Cardiac fibroblast (primary cell): ENCODE measurements around the gene DDX25.

Source experiments
- DNase-seq, 2 donors: peaks; one replicate each; pipeline versions ENCODE4 v3.0.0 to v3.0.0-alpha.2; 2010; ENCODE audit warnings: low read depth in 2 of 2
- H3K4me3 ChIP-seq, 2 donors: replicated peaks in 1 of 2; 1 replicate in 1 of 2; 2 replicates in 1 of 2; pipeline ENCODE4 v1.5.1; 2011; ENCODE audit warnings: low read depth in 2 of 2, low read length in 2 of 2, mild to moderate bottlenecking in 2 of 2, moderate library complexity in 1 of 2
- TF ChIP-seq, protein P1 (sequence below): IDR thresholded peaks from one replicate; pipeline ENCODE4 v1.5.1; 2011; ENCODE audit warnings: low read depth, mild to moderate bottlenecking, low read length, inconsistent platforms

Gene DDX25

DNA sequence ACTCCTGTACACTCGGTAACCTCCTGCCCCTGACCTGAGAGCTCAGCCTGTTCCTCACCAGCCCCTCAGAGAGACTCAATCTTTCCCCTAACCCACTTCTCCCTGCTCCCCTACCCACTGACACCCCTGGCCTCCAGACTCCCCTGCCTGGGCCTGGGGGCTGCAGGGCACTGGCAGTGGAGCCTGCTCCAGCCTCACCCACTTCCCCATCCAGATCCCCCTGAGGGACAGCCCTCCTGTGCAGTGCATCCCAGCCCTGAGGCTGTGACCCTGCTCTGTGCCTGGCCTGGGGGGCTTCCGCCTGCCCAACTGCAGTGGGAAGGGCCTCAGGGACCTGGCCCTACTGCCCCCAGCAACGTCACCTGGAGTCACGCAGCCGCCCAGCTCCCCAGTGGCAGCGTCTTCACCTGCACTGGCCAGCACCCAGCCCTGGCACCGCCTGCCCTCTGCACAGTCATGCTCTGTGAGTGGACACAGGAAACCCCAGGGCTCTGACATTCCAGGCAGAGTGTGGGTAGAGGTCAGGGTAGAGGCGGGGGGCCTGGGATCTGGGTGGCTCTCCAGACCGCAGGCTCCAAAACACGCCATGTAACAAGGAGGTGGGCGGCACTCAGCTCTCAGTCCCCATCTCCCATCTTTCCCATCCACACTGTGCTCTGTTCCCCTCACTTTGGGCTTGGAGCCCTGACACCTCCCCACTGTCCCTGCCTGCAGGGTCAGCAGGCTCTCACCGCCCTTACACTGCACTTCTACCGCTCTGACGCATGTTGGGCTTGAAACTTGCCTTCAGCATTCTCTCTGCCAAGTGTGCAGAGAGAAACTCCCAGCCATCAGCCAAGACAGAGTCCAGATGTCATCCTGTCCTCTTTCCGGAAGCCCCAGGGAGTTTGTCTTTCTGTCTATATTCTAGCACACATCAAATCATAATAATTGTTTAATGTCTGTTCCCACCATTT is 46.7 kb downstream of the DDX25 start:
- H3K4me3 ChIP-seq: no peak overlapping the region
- TF ChIP-seq, protein P1, sequence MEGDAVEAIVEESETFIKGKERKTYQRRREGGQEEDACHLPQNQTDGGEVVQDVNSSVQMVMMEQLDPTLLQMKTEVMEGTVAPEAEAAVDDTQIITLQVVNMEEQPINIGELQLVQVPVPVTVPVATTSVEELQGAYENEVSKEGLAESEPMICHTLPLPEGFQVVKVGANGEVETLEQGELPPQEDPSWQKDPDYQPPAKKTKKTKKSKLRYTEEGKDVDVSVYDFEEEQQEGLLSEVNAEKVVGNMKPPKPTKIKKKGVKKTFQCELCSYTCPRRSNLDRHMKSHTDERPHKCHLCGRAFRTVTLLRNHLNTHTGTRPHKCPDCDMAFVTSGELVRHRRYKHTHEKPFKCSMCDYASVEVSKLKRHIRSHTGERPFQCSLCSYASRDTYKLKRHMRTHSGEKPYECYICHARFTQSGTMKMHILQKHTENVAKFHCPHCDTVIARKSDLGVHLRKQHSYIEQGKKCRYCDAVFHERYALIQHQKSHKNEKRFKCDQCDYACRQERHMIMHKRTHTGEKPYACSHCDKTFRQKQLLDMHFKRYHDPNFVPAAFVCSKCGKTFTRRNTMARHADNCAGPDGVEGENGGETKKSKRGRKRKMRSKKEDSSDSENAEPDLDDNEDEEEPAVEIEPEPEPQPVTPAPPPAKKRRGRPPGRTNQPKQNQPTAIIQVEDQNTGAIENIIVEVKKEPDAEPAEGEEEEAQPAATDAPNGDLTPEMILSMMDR: no peak
- peak; percentile 4 to 89 for DNase-seq

DNA sequence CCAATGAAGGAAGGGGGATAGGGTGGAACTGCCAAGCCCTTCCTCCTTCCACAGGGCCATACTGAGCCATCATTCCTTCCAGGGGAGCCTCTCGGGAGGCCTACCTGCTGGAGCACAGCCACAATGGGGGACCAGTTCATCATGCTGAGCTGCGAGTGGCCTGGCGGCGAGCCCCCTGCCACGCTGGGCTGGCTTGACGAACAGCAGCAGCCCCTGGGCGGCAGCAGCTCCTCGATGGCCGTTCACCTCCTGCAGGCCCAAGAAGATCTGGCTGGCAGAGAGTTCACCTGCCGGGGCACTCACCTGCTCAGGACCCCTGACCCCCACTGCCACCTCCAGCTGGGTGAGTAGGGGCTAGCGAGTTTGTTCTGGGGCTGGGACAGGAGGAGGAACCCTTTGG is 47.4 kb downstream of the DDX25 start:
- no peak for DNase-seq
- no peak overlapping the region for H3K4me3 ChIP-seq
- TF ChIP-seq, protein P1: no peak

DNA sequence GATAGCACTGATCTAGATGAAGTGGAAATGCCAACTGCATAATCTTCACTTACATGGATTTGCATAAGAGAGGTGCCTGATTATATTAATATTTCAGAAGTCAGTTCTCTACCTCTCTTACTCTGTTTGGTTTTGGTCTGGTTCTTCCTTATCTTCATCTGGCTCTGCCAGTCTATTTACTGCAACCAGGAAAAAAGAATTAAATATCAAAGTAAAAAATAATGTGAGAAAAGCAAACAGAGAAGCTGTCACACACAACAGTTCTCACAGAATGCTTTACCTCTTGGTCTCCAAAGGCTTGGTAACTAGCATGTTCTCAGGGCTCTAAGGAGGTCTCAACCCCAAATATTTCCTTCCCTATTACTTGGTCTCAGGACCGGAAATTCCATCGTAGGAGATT is 48.3 kb downstream of the DDX25 start:
- TF ChIP-seq, protein P1: no peak
- no peak overlapping the region for H3K4me3 ChIP-seq
- DNase-seq: no peak

DNA sequence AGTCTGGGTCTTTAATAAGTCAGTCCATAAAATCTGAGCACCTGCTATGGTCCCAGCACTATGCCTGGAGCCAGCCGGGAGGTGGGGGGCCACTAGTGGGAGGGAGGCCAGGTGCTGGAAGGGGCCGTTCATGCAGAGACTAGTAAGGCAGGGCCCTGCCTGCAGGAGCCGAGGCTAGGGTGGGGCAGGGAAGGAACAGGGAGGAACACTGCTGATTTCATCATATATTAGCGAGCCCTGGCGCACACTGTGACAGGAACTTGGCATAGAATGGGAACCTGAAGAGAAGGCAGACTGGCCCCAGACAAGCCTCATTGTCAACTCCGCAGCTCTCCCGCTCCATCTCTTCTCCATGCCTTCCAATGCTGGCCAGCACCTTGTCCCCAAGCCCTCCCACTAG is 48.7 kb downstream of the DDX25 start:
- DNase-seq: peak in 1 of 2 donors; percentile 58
- no peak overlapping the region for H3K4me3 ChIP-seq
- TF ChIP-seq, protein P1: no peak

DNA sequence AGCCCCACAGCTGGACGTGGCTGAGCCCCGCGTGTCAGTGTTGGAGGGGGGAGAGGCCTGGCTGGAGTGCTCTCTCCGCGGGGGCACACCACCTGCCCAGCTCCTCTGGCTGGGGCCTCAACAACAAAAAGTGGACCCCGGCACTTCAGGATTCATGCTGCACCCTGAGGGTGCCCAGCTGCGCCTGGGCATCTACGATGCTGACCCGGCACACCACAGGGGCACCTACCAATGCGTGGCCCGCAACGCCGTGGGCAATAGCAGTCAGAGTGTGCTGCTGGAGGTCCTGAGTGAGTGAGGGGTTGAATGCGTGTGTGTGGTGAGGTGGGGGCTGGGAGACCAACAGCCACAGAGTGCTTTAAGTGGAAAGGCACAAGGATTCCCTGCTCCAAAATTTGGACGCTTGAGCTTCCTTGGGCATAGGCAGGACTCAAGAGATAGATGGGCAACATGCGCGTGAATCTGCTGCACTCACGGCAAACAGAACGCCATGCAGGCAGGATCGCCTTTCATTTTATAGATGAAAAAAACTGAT is 49.2 kb downstream of the DDX25 start:
- TF ChIP-seq, protein P1: no peak
- no peak overlapping the region for H3K4me3 ChIP-seq
- DNase-seq: no peak

DNA sequence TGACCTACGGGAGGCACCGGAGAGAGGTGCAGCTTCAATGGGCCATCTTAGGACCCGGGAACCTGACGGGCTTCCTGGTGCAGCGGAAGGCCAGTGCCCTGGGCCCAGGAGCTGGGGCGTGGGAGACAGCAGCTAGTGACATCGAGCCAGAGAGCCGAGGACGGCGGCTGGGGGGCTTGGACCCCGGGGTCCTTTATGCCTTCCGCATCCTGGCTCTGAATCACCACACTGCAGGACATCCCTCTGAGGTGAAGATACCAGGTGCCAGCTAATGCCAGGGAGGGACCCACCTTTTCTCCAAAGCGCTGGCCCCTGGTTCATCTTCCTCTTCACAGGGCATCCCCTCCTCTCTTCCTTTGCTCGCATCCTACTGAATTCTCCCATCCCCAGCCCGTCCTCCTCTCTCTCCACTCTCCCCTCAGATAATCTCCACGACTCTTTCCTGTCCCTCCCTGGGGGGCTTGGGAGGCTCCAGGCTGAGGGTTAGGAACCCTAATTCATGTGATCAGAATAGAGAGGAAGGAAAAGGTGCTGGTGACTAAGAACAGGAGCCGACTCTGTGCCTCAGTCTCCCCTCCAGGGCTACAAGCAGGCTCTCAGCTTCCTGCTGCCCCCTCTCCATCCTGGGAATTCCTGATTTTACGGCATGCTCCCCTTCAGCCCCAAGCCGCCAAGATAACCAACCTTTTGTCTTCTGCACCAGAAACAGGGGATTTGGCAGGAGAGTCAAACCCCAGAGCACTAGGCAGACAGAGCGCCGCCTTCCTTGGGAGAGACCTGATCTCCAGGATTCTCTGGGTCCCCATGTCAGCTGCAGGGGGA is 50.0 kb downstream of the DDX25 start:
- TF ChIP-seq, protein P1: no peak
- no peak overlapping the region for H3K4me3 ChIP-seq
- no peak for DNase-seq
